ENCODE data around the gene ITPR2. TPM values are rescaled to one million over a fixed set of nuclear protein-coding genes. Genes with fewer than 3 reads are reported as not detected.

Gene ITPR2
- total RNA-seq, 1 experiment from 2014 or later, result 41.6 TPM

- intact Hi-C loops (cut with micrococcal nuclease; ENCODE audit: unreplicated experiment), result no loop called here
- POLR2A ChIA-PET, result no interaction called here
- TF ChIP-seq, protein P1, sequence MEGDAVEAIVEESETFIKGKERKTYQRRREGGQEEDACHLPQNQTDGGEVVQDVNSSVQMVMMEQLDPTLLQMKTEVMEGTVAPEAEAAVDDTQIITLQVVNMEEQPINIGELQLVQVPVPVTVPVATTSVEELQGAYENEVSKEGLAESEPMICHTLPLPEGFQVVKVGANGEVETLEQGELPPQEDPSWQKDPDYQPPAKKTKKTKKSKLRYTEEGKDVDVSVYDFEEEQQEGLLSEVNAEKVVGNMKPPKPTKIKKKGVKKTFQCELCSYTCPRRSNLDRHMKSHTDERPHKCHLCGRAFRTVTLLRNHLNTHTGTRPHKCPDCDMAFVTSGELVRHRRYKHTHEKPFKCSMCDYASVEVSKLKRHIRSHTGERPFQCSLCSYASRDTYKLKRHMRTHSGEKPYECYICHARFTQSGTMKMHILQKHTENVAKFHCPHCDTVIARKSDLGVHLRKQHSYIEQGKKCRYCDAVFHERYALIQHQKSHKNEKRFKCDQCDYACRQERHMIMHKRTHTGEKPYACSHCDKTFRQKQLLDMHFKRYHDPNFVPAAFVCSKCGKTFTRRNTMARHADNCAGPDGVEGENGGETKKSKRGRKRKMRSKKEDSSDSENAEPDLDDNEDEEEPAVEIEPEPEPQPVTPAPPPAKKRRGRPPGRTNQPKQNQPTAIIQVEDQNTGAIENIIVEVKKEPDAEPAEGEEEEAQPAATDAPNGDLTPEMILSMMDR (IDR thresholded peaks at IDR 0.05; ENCODE audit: insufficient read depth in 1 of 2, low read depth in 1 of 2, low read length in 1 of 2, severe bottlenecking in 1 of 2, unreplicated experiment in 1 of 2), result no peak
- H3K4me3 Mint-ChIP-seq (ENCODE audit: unreplicated experiment), result no peak overlapping the region
- Histone ChIP-seq H3K9me3 (no peaks in the 10 kb centered on the region), H3K36me3 (ENCODE audit: control insufficient read depth, insufficient read depth, low read length) (no peaks in the 10 kb centered on the region), H3K27me3 (replicated peaks; ENCODE audit: control insufficient read depth, insufficient read depth, low read length) (no peaks in the 10 kb centered on the region), H3K4me1 (no peaks in the 10 kb centered on the region), H3K4me3 (ENCODE audit: low read depth, low read length) (no peak overlapping the region)
- no peaks in the 10 kb centered on the region for H3K27me3 Mint-ChIP-seq (ENCODE audit: insufficient read depth, unreplicated experiment)
- no peak for DNase-seq
- peaks cover 7% of the 10 kb centered on the region for H3K36me3 Mint-ChIP-seq (ENCODE audit: insufficient read depth, unreplicated experiment)
- peaks cover 7% of the 10 kb centered on the region for H3K4me1 Mint-ChIP-seq (ENCODE audit: low read depth, unreplicated experiment)
- BruUV-seq (replicated peaks), result no TSS peak
- no peaks in the 10 kb centered on the region for H3K9me3 Mint-ChIP-seq (ENCODE audit: unreplicated experiment)
- CTCF ChIA-PET, result no interaction called here
- H3K27ac Mint-ChIP-seq (ENCODE audit: unreplicated experiment), result no peak overlapping the region
Observed at GRCh38 chr12:26790645-26790994, 42.4 kb downstream of the ITPR2 start.

- Histone ChIP-seq H3K9me3 (no peaks in the 10 kb centered on the region), H3K4me1 (no peaks in the 10 kb centered on the region), H3K36me3 (ENCODE audit: control insufficient read depth, insufficient read depth, low read length) (no peaks in the 10 kb centered on the region), H3K4me3 (ENCODE audit: low read depth, low read length) (no peak overlapping the region), H3K27me3 (replicated peaks; ENCODE audit: control insufficient read depth, insufficient read depth, low read length) (no peaks in the 10 kb centered on the region)
- TF ChIP-seq, protein P1 (IDR thresholded peaks at IDR 0.05; ENCODE audit: insufficient read depth in 1 of 2, low read depth in 1 of 2, low read length in 1 of 2, severe bottlenecking in 1 of 2, unreplicated experiment in 1 of 2), result no peak
- no peaks in the 10 kb centered on the region for H3K27me3 Mint-ChIP-seq (ENCODE audit: insufficient read depth, unreplicated experiment)
- BruUV-seq (replicated peaks), result no TSS peak
- no peak overlapping the region for H3K27ac Mint-ChIP-seq (ENCODE audit: unreplicated experiment)
- H3K4me3 Mint-ChIP-seq (ENCODE audit: unreplicated experiment), result no peak overlapping the region
- H3K9me3 Mint-ChIP-seq (ENCODE audit: unreplicated experiment), result no peaks in the 10 kb centered on the region
- H3K36me3 Mint-ChIP-seq (ENCODE audit: insufficient read depth, unreplicated experiment), result peaks cover 7% of the 10 kb centered on the region
- intact Hi-C loops (cut with micrococcal nuclease; ENCODE audit: unreplicated experiment), result no loop called here
- DNase-seq, result no peak
- H3K4me1 Mint-ChIP-seq (ENCODE audit: low read depth, unreplicated experiment), result peaks cover 7% of the 10 kb centered on the region
- ChIA-PET POLR2A (no interaction called here), CTCF (no interaction called here)
Observed at GRCh38 chr12:26789731-26790644, 43.0 kb downstream of the ITPR2 start.

- peaks cover 7% of the 10 kb centered on the region for H3K9me3 Mint-ChIP-seq (ENCODE audit: unreplicated experiment)
- TF ChIP-seq, protein P1 (IDR thresholded peaks at IDR 0.05; ENCODE audit: insufficient read depth in 1 of 2, low read depth in 1 of 2, low read length in 1 of 2, severe bottlenecking in 1 of 2, unreplicated experiment in 1 of 2), result no peak
- DNase-seq, result no peak
- H3K36me3 Mint-ChIP-seq (ENCODE audit: insufficient read depth, unreplicated experiment), result peaks cover 14% of the 10 kb centered on the region
- H3K9me3 ChIP-seq, result no peaks in the 10 kb centered on the region
- no peaks in the 10 kb centered on the region for H3K27me3 Mint-ChIP-seq (ENCODE audit: insufficient read depth, unreplicated experiment)
- intact Hi-C loops (cut with micrococcal nuclease; ENCODE audit: unreplicated experiment), result no loop called here
- no peaks in the 10 kb centered on the region for H3K27me3 ChIP-seq (replicated peaks; ENCODE audit: control insufficient read depth, insufficient read depth, low read length)
- H3K4me1 ChIP-seq, result no peaks in the 10 kb centered on the region
- H3K36me3 ChIP-seq (ENCODE audit: control insufficient read depth, insufficient read depth, low read length), result no peaks in the 10 kb centered on the region
- H3K4me3 Mint-ChIP-seq (ENCODE audit: unreplicated experiment), result no peak overlapping the region
- no TSS peak for BruUV-seq (replicated peaks)
- H3K27ac Mint-ChIP-seq (ENCODE audit: unreplicated experiment), result no peak overlapping the region
- CTCF ChIA-PET, result no interaction called here
- H3K4me3 ChIP-seq (ENCODE audit: low read depth, low read length), result no peak overlapping the region
- peaks cover 7% of the 10 kb centered on the region for H3K4me1 Mint-ChIP-seq (ENCODE audit: low read depth, unreplicated experiment)
- POLR2A ChIA-PET, result interaction anchor here (0.6 kb wide), 1 partner anchor 234 kb away, joined by 5 read pairs; no protein-coding TSS in a partner anchor
Observed at GRCh38 chr12:26786865-26787514, 46.0 kb downstream of the ITPR2 start.

Data from Caco-2 (cell line).